A673 (cell line): ENCODE data around the gene FGFBP3. TPM values are rescaled to one million over a fixed set of nuclear protein-coding genes. Genes with fewer than 3 reads are reported as not detected.

Source experiments
- BruUV-seq: library from RNA; stranded (reverse); fragments of 400-500 nt; replicated peaks from 2 replicates; lab custom pipeline; 2021; lab: Mats Ljungman, UMichigan
- CTCF ChIA-PET: fragments of 300-600 bp; sonication (Branson Sonifier 250); formaldehyde crosslinking; loops from one replicate; lab custom pipeline; 2022; ENCODE audit warnings: antibody characterized with exemption; lab: Charles Lee
- POLR2A ChIA-PET: fragments of 300-600 bp; sonication (Branson Sonifier 250); formaldehyde crosslinking; loops from one replicate; lab custom pipeline; 2022; ENCODE audit warnings: antibody characterized with exemption; ENCODE audit not compliant: low non-redundant PET; lab: Charles Lee
- DNase-seq: peaks from one replicate; pipeline ENCODE4 v3.0.0-alpha.2; 2015; ENCODE audit warnings: low spot score
- H3K27ac ChIP-seq: fragments of 200-600 bp; sonication (generic); 2 replicates; pipeline ENCODE4 v1.5.1; 2016; ENCODE audit warnings: mixed run types, low read depth, mild to moderate bottlenecking, mixed read lengths, antibody characterized with exemption, low read length; ENCODE audit not compliant: poor library complexity, severe bottlenecking
- H3K27me3 ChIP-seq: fragments of 200-600 bp; sonication (generic); replicated peaks from 2 replicates; pipeline ENCODE4 v1.6.1; 2017; ENCODE audit warnings: mixed run types, low read depth, mild to moderate bottlenecking, mixed read lengths, antibody characterized with exemption, low read length; ENCODE audit not compliant: insufficient read depth, poor library complexity
- H3K36me3 ChIP-seq: fragments of 200-600 bp; sonication (generic); 2 replicates; pipeline ENCODE4 v1.6.1; 2016; ENCODE audit warnings: mixed run types, mild to moderate bottlenecking, mixed read lengths, antibody characterized with exemption, low read length; ENCODE audit not compliant: insufficient read depth, poor library complexity, severe bottlenecking
- H3K4me1 ChIP-seq: fragments of 200-600 bp; sonication (generic); 2 replicates; pipeline ENCODE4 v1.6.1; 2017; ENCODE audit warnings: mixed run types, mild to moderate bottlenecking, mixed read lengths, antibody characterized with exemption, low read length; ENCODE audit not compliant: insufficient read depth, poor library complexity, severe bottlenecking
- H3K4me3 ChIP-seq: fragments of 200-600 bp; sonication (generic); 2 replicates; pipeline ENCODE4 v1.5.1; 2016; ENCODE audit warnings: low read depth, mixed run types, mild to moderate bottlenecking, mixed read lengths, low read length; ENCODE audit not compliant: poor library complexity, severe bottlenecking
- H3K9me3 ChIP-seq: fragments of 200-600 bp; sonication (generic); 2 replicates; pipeline ENCODE4 v1.6.1; 2016; ENCODE audit warnings: mixed run types, low read depth, mild to moderate bottlenecking, mixed read lengths, antibody characterized with exemption, low read length; ENCODE audit not compliant: poor library complexity, severe bottlenecking
- CTCF ChIP-seq: fragments of 300-800, 200-600 bp; sonication (generic); conservative IDR thresholded peaks from 2 replicates; pipeline ENCODE4 v1.5.1; 2017; ENCODE audit warnings: low read depth, mild to moderate bottlenecking, antibody characterized with exemption, low read length, moderate library complexity, mixed read lengths
- EZH2 ChIP-seq: fragments of 200-600 bp; sonication (generic); IDR thresholded peaks from 2 replicates; pipeline ENCODE4 v1.6.1; 2017; ENCODE audit warnings: borderline replicate concordance, low read depth, mild to moderate bottlenecking, mixed read lengths, antibody characterized with exemption, low read length; ENCODE audit not compliant: poor library complexity, severe bottlenecking
- intact Hi-C: fragments of 100-400 bp; cut with micrococcal nuclease; formaldehyde crosslinking; loops from one replicate; pipeline ENCODE4 v1.10.0; 2022; ENCODE audit not compliant: unreplicated experiment
- total RNA-seq: library from RNA; stranded (reverse); gene quantifications from 2 replicates; pipeline ENCODE4 v1.2.3, GENCODE V29; 2021

FGFBP3 gene
- total RNA-seq, 1 experiment from 2014 or later, result 5.7 TPM

GRCh38 chr10:91939653-91940052 is 30.4 kb upstream of the FGFBP3 start:
- H3K27me3 ChIP-seq, result no peaks in the 10 kb centered on the region
- POLR2A ChIA-PET, result no interaction called here
- DNase-seq, result no peak
- no TSS peak for BruUV-seq
- no peak for TF ChIP-seq CTCF
- TF ChIP-seq EZH2, result no peak
- no peaks in the 10 kb centered on the region for H3K9me3 ChIP-seq
- CTCF ChIA-PET, result no interaction called here
- intact Hi-C loops, result no loop called here
- H3K27ac ChIP-seq, result no peak overlapping the region
- peaks cover 38% of the 10 kb centered on the region for H3K36me3 ChIP-seq
- no peaks in the 10 kb centered on the region for H3K4me1 ChIP-seq
- H3K4me3 ChIP-seq, result no peak overlapping the region

GRCh38 chr10:91935886-91936285 is 26.6 kb upstream of the FGFBP3 start:
- ChIA-PET CTCF (no interaction called here), POLR2A (interaction anchor here (0.6 kb wide), 1 partner anchor 11 kb away, joined by 3 read pairs; no protein-coding TSS in a partner anchor)
- Histone ChIP-seq H3K4me3 (no peak overlapping the region), H3K27ac (no peak overlapping the region), H3K27me3 (no peaks in the 10 kb centered on the region), H3K4me1 (no peaks in the 10 kb centered on the region), H3K9me3 (no peaks in the 10 kb centered on the region), H3K36me3 (peaks cover 30% of the 10 kb centered on the region)
- intact Hi-C loops, result no loop called here
- no TSS peak for BruUV-seq
- no peak for TF ChIP-seq EZH2
- TF ChIP-seq CTCF, result no peak
- DNase-seq, result no peak

GRCh38 chr10:91932737-91933136 is 23.5 kb upstream of the FGFBP3 start:
- POLR2A ChIA-PET, result interaction anchor here (0.8 kb wide), 1 partner anchor 9 kb away, joined by 3 read pairs; the partner anchor contains the start of gene BTAF1
- H3K27me3 ChIP-seq, result no peaks in the 10 kb centered on the region
- H3K4me1 ChIP-seq, result no peaks in the 10 kb centered on the region
- no peak overlapping the region for H3K27ac ChIP-seq
- TF ChIP-seq EZH2 (no peak), CTCF (no peak)
- DNase-seq, result no peak
- peaks cover 21% of the 10 kb centered on the region for H3K36me3 ChIP-seq
- no peak overlapping the region for H3K4me3 ChIP-seq
- intact Hi-C loops, result no loop called here
- no TSS peak for BruUV-seq
- H3K9me3 ChIP-seq, result no peaks in the 10 kb centered on the region
- CTCF ChIA-PET, result no interaction called here
